Measurements from ENCODE around the gene FAM53B.

DNA sequence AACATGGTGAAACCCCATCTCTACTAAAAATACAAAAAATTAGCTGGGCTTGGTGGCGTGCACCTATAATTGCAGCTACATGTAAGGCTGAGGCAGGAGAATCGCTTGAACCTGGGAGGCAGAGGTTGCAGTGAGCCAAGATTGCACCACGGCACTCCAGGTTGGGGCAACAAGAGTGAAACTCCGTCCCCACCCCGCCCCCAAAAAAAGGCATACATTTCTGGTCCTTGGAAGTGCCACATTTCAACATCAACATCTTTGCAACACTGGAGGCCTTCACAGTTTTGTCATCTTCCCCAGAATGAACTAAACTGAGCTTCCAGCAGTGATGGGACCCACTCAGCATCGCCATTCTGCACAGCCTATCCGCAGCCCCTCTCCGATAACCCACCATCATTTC, 36.6 kb downstream of the FAM53B start:
- TF ChIP-seq, protein P1, sequence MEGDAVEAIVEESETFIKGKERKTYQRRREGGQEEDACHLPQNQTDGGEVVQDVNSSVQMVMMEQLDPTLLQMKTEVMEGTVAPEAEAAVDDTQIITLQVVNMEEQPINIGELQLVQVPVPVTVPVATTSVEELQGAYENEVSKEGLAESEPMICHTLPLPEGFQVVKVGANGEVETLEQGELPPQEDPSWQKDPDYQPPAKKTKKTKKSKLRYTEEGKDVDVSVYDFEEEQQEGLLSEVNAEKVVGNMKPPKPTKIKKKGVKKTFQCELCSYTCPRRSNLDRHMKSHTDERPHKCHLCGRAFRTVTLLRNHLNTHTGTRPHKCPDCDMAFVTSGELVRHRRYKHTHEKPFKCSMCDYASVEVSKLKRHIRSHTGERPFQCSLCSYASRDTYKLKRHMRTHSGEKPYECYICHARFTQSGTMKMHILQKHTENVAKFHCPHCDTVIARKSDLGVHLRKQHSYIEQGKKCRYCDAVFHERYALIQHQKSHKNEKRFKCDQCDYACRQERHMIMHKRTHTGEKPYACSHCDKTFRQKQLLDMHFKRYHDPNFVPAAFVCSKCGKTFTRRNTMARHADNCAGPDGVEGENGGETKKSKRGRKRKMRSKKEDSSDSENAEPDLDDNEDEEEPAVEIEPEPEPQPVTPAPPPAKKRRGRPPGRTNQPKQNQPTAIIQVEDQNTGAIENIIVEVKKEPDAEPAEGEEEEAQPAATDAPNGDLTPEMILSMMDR (IDR thresholded peaks at IDR 0.05; ENCODE audit: low read length) = no peak
- TF ChIP-seq EZH2phosphoT487 (IDR thresholded peaks at IDR 0.05; ENCODE audit: low read length) (no peak), EZH2 (optimal IDR thresholded peaks at IDR 0.05; ENCODE audit: low read depth, low read length) (no peak)

Measured in MM.1S (cell line).